T-helper 2 cell (primary cell): ENCODE data around the gene GLI3.

Experiments used
- DNase-seq, 5 experiments: peaks; one replicate each; pipeline versions ENCODE4 v3.0.0 to v3.0.0-alpha.2; 2012 to 2022

Gene GLI3

GRCh38 chr7:41912851-41913567 is 324.0 kb downstream of the GLI3 start:
- no peak for DNase-seq

- no peak for DNase-seq
Observed at GRCh38 chr7:41912426-41912825, 324.6 kb downstream of the GLI3 start.

GRCh38 chr7:41911792-41912191 is 325.2 kb downstream of the GLI3 start:
- no peak for DNase-seq
